ENCODE measurements around the gene LRFN2.

LRFN2 gene

DNA sequence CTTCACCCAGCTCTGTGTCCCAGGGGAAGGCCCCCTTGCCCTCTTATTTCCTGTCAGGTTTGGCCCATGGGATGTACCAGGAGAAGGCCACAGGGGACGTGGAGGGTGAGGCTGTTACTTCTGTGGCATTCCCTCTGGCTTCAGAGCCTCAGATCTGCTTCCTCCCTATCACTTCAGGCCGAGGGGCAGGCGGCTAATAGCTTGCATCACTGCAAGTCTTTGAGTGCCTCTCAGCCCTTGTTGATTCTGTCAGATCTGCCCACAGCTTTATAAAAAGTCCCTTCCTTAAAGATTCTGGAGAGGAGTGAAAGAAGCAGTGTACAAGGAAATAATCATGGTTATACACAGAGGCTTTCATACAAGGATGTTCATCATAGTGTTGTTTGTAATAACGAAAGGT is 86.9 kb downstream of the LRFN2 start:
- TF ChIP-seq, protein P1, sequence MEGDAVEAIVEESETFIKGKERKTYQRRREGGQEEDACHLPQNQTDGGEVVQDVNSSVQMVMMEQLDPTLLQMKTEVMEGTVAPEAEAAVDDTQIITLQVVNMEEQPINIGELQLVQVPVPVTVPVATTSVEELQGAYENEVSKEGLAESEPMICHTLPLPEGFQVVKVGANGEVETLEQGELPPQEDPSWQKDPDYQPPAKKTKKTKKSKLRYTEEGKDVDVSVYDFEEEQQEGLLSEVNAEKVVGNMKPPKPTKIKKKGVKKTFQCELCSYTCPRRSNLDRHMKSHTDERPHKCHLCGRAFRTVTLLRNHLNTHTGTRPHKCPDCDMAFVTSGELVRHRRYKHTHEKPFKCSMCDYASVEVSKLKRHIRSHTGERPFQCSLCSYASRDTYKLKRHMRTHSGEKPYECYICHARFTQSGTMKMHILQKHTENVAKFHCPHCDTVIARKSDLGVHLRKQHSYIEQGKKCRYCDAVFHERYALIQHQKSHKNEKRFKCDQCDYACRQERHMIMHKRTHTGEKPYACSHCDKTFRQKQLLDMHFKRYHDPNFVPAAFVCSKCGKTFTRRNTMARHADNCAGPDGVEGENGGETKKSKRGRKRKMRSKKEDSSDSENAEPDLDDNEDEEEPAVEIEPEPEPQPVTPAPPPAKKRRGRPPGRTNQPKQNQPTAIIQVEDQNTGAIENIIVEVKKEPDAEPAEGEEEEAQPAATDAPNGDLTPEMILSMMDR (IDR thresholded peaks at IDR 0.05; ENCODE audit: borderline replicate concordance, insufficient read depth, low read depth, low read length): no peak
- no peak overlapping the region for H3K4me3 ChIP-seq (ENCODE audit: low read depth, low read length)

DNA sequence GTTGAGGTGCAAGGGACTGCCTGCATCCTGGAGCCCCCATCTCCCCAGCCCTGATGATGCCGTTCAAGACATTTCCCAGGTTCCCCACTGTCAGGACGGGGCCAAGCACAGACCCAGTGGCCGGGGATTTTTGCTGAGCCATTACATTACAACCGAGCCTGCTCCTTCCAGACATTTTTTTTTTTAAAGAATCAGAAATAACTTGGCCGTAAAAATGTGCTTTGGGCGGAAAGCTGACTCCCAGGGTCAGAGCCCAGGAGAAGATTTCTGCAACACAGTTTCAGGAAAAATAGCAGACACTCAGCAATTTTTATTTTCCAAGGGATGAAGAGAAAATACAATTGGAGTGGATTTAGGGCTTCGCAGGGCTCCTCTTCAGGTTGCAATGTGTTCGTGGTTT is 87.9 kb downstream of the LRFN2 start:
- no peak overlapping the region for H3K4me3 ChIP-seq (ENCODE audit: low read depth, low read length)
- TF ChIP-seq, protein P1 (IDR thresholded peaks at IDR 0.05; ENCODE audit: borderline replicate concordance, insufficient read depth, low read depth, low read length): no peak

DNA sequence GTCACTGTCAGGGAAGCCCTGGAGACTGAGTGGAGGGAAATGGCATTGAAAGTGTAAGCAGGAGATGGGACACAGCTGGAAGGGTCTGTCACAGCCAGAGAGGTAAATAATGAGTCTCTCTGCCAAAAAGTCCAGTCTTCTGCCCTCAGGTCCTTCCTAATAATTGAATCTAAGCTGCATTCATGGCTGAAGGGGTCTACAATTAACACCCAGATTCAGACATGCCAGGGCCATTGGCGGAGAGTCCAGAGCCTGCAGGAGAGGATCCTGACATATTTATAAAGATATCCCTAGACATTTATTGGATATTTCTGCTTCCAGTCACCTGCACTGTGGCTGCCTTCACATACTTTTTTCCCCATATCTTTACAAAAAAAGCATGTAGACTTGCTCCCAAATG is 89.0 kb downstream of the LRFN2 start:
- H3K4me3 ChIP-seq (ENCODE audit: low read depth, low read length): no peak overlapping the region
- TF ChIP-seq, protein P1 (IDR thresholded peaks at IDR 0.05; ENCODE audit: borderline replicate concordance, insufficient read depth, low read depth, low read length): no peak

DNA sequence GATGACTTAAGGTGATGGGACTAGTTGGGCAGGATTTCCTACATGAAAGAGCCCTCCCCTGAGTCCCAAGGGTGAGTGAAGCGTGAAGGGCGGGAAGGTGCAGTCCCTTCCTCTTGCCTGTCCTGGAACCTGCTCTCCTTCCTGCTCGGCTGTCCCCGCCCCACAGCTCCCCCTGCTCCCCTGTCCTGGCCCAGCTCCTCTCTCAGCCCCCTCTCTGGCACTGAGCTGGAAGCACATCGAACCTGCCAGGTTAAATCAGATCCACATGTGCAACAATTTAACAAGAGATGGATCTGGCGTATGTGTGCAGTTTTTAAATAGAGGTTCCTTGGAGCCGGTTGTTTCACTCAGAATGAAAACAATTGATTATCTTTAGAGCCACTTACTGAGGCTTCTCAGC is 95.0 kb downstream of the LRFN2 start:
- TF ChIP-seq, protein P1 (IDR thresholded peaks at IDR 0.05; ENCODE audit: borderline replicate concordance, insufficient read depth, low read depth, low read length): no peak
- no peak overlapping the region for H3K4me3 ChIP-seq (ENCODE audit: low read depth, low read length)

DNA sequence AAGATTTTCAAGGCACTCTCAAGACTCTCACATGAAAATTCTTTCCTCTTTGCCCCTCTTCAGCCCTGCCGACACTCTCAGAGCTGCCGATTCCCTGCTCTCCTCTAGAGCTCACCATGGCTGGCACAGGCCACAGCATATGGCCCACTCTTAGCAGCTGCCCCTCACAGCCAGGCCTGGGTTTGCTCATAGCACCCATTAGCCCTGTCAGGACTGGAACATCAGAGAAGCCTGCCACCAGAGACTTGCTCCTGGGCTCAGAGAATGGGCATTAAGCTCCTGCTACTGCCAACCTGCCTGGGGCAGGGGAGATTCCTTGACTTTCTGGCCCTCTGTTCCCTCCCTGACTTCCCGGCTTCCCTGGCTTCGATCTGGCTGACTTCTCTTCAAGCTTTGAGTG is 96.7 kb downstream of the LRFN2 start:
- H3K4me3 ChIP-seq (ENCODE audit: low read depth, low read length): no peak overlapping the region
- TF ChIP-seq, protein P1 (IDR thresholded peaks at IDR 0.05; ENCODE audit: borderline replicate concordance, insufficient read depth, low read depth, low read length): no peak

DNA sequence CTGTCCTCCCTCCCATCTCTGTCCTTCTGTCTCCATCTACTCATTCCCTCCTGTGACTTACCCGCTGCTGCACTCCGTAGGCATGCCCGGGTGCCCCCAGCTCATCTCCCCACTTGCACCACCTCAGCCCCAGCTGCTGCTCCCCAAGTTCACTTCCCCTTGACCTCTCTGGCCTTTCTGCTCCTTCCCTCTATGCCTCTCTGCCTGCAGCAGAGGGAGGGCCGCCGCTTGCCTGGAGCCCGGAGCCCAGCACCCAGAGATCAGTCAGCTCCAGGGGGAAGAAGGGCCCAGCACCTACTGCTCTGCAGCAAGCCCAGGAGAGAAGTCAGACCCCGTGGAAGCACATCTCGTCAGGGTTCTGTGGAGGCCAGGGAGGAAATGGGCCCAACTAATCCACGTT is 97.4 kb downstream of the LRFN2 start:
- TF ChIP-seq, protein P1 (IDR thresholded peaks at IDR 0.05; ENCODE audit: borderline replicate concordance, insufficient read depth, low read depth, low read length): no peak
- H3K4me3 ChIP-seq (ENCODE audit: low read depth, low read length): no peak overlapping the region

DNA sequence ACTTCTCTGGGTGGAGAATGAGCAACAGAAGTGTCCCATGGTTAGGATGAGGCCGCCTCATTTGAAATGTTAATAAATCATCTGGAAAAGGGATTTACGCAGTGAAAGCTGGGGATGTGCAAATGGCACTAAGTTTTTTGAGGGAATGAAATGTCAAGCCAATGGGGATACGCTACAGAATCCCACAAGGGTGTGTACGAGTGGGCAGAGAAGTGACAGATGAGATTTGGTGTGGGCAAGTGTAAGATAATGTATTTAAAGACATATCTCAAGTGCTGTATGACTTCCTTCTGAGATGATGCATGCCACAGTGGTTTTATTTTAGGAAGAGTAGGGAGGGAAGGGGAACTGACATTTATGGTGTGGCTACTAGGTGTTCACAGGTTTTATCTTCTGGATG is 100.6 kb downstream of the LRFN2 start:
- TF ChIP-seq, protein P1 (IDR thresholded peaks at IDR 0.05; ENCODE audit: borderline replicate concordance, insufficient read depth, low read depth, low read length): no peak
- no peak overlapping the region for H3K4me3 ChIP-seq (ENCODE audit: low read depth, low read length)
